Upper lobe of right lung (tissue), 1 donor: ENCODE measurements around the gene PSEN2. TPM values are rescaled to one million over a fixed set of nuclear protein-coding genes. Genes with fewer than 3 reads are reported as not detected.
A peak's percentile ranks its signal among the peaks of the same experiment; 100 is the strongest.

Experiments used
- ATAC-seq: fragments of 200-7000 bp; cut with Tn5 transposase; one replicate; pipeline ENCODE4 v1.9.1; 2020; ENCODE audit warnings: mild to moderate bottlenecking, moderate library complexity
- DNase-seq: peaks from one replicate; pipeline ENCODE4 v3.0.0-alpha.2; 2020
- H3K27ac ChIP-seq: fragments of 200-600 bp; one replicate; pipeline ENCODE4 v1.8.0; 2022
- H3K27me3 ChIP-seq: fragments of 200-600 bp; one replicate; pipeline ENCODE4 v1.8.0; 2022; ENCODE audit warnings: mild to moderate bottlenecking
- H3K36me3 ChIP-seq: fragments of 200-600 bp; one replicate; pipeline ENCODE4 v1.8.0; 2022
- H3K4me1 ChIP-seq: fragments of 200-600 bp; one replicate; pipeline ENCODE4 v1.8.0; 2022
- H3K4me3 ChIP-seq: fragments of 200-600 bp; one replicate; pipeline ENCODE4 v1.8.0; 2022; ENCODE audit warnings: mild to moderate bottlenecking
- H3K9me3 ChIP-seq: fragments of 200-600 bp; one replicate; pipeline ENCODE4 v1.8.0; 2022
- intact Hi-C: fragments of 100-400 bp; cut with DNase I; formaldehyde crosslinking; loops from one replicate; pipeline ENCODE4 v1.11.0; 2022
- total RNA-seq: library from RNA; stranded (reverse); fragmentation: NEBNext Ultra II Directional; extraction: Animal tissue kit (Norgen Biotek cat#: 25700); gene quantifications from one replicate; pipeline ENCODE4 v1.2.1, GENCODE V29; 2021
- TF ChIP-seq, protein P1 (sequence below): fragments of 200-600 bp; IDR thresholded peaks from one replicate; pipeline ENCODE4 v1.8.0; 2022; ENCODE audit warnings: antibody characterized with exemption
- donor health status: DM: no; HTN: yes; CAD: no; lungs with severe emphysema.

The PSEN2 gene
- total RNA-seq, 1 donor from 2014 or later: 22.7 TPM

DNA sequence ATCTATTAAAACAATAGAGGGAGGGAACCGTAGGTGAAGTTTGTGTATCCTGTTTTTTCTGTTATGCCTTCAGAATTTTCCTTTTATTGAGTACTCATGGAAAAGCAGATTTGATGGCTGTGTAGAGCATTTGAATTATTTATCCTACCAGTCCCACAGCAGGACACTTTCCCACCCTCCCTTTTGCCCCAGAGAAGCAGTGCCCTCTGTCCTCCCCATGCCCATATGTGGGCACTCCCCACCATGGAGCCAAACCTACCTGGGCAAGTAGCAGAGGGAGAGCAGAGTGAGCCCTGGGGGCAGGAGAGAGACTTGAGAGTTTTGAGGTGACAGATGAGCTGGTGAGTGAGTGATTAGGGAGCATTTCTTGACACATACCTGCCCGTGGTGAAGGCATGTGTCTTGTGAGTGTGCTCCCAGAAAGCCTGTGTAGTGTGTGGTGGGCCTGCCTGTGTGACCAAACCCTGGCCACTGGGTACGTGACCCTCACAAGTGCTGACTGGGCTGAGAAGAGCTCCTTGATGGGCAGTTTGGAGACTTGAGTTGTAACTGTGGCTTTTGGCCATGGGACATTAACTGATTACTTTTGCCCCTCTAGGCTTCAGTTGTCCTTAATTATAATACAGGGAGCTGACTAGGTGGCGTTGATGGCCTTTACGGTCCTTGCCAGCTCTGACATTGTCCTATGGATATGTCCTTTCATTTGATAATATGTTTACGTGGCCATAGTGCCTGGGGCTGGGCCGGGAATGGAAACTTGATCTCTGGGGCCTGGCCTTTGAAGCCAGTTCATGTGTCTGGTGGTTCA lies 3.6 kb downstream of the PSEN2 start:
- intact Hi-C loops: no loop called here
- DNase-seq: no peak
- TF ChIP-seq, protein P1, sequence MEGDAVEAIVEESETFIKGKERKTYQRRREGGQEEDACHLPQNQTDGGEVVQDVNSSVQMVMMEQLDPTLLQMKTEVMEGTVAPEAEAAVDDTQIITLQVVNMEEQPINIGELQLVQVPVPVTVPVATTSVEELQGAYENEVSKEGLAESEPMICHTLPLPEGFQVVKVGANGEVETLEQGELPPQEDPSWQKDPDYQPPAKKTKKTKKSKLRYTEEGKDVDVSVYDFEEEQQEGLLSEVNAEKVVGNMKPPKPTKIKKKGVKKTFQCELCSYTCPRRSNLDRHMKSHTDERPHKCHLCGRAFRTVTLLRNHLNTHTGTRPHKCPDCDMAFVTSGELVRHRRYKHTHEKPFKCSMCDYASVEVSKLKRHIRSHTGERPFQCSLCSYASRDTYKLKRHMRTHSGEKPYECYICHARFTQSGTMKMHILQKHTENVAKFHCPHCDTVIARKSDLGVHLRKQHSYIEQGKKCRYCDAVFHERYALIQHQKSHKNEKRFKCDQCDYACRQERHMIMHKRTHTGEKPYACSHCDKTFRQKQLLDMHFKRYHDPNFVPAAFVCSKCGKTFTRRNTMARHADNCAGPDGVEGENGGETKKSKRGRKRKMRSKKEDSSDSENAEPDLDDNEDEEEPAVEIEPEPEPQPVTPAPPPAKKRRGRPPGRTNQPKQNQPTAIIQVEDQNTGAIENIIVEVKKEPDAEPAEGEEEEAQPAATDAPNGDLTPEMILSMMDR: no peak
- Histone ChIP-seq H3K9me3 (no peaks in the 10 kb centered on the region), H3K4me3 (no peak overlapping the region), H3K27ac (no peak overlapping the region), H3K4me1 (peaks cover 28% of the 10 kb centered on the region), H3K27me3 (no peaks in the 10 kb centered on the region), H3K36me3 (no peaks in the 10 kb centered on the region)
- ATAC-seq: no peak

DNA sequence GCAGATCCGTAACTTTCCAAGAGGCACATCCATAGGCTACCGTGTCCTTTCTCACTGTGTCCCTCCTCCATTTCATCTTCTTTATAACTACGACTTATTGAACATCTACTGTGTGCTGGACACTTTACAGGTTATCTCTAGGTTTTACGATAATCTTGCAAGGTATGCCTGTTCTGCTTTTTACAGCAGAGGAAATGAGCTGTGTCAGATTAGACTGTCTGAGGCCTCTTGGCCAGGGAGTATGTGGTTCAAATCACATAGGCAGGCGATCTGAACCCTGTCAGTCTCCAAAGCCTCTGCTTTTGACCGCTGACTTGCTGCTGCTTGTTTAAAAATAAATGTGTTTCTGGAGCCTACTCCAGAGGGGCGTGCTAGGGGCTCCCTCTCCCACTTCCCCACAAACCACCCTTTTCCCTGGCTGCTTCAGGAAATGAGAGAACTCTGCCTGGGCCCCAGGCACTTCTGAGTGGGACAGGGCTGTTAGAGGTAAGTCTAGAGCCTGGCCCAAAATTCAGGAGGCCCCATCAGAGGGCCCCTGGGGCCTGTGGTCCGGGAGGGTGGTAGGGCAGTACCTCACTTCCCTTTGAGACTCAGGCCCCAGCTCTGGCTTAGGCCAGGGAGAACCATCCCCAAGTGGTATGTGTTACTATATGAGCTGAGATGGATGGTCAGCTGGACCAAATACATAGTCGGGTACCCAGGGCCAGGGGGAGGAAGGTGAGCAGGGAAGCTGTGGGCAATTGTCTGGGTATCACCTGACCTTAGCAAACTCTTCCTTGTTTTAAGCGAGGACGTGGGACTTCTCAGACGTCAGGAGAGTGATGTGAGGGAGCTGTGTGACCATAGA lies 4.4 kb downstream of the PSEN2 start:
- H3K4me3 ChIP-seq: no peak overlapping the region
- intact Hi-C loops: no loop called here
- peaks cover 8% of the 10 kb centered on the region for H3K36me3 ChIP-seq
- DNase-seq: no peak
- H3K27ac ChIP-seq: no peak overlapping the region
- TF ChIP-seq, protein P1: no peak
- H3K27me3 ChIP-seq: no peaks in the 10 kb centered on the region
- no peak for ATAC-seq
- peaks cover 28% of the 10 kb centered on the region for H3K4me1 ChIP-seq
- no peaks in the 10 kb centered on the region for H3K9me3 ChIP-seq

DNA sequence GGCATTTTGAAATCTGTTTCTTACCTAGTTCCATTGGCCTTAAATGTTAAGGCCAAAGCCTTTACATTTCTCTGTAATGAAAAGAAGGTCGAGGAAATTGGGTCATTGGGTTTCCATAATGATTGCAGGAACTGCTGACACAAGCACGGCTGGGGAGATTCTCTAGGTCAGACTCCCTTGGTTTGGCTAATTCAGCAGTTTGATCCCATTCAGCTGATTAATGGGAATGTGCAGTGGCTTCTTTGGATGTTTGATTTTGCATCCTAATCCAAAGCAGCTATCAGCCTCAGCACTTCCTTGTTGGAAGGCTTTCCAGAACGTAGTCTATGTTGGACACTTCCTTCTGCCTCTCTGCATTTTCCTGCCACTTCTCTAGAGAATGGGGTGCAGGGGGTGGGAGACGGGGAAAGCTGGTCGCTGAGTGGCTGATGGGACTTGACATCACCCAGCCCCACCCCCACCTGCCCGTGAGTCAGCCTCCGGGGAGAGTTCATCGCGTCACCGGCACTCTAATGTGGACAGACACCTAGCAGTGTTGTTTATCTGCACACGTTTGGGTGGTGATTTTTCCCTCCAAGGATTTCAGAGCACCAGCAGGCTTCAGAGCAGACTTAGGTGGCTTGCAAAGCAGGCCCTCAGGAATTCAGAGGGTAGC lies 5.4 kb downstream of the PSEN2 start:
- Histone ChIP-seq H3K27me3 (no peaks in the 10 kb centered on the region), H3K4me1 (peaks cover 24% of the 10 kb centered on the region), H3K9me3 (no peaks in the 10 kb centered on the region), H3K4me3 (no peak overlapping the region), H3K36me3 (peaks cover 15% of the 10 kb centered on the region), H3K27ac (no peak overlapping the region)
- ATAC-seq (peak; percentile 71), DNase-seq (peak; percentile 82)
- intact Hi-C loops: no loop called here
- TF ChIP-seq, protein P1: no peak

GRCh38 chr1:226877669-226878068 lies 7.3 kb downstream of the PSEN2 start:
- Histone ChIP-seq H3K36me3 (peaks cover 20% of the 10 kb centered on the region), H3K4me3 (no peak overlapping the region), H3K9me3 (no peaks in the 10 kb centered on the region), H3K27me3 (no peaks in the 10 kb centered on the region), H3K4me1 (peaks cover 12% of the 10 kb centered on the region), H3K27ac (no peak overlapping the region)
- intact Hi-C loops: no loop called here
- TF ChIP-seq, protein P1: no peak
- no peak for ATAC-seq
- no peak for DNase-seq

DNA sequence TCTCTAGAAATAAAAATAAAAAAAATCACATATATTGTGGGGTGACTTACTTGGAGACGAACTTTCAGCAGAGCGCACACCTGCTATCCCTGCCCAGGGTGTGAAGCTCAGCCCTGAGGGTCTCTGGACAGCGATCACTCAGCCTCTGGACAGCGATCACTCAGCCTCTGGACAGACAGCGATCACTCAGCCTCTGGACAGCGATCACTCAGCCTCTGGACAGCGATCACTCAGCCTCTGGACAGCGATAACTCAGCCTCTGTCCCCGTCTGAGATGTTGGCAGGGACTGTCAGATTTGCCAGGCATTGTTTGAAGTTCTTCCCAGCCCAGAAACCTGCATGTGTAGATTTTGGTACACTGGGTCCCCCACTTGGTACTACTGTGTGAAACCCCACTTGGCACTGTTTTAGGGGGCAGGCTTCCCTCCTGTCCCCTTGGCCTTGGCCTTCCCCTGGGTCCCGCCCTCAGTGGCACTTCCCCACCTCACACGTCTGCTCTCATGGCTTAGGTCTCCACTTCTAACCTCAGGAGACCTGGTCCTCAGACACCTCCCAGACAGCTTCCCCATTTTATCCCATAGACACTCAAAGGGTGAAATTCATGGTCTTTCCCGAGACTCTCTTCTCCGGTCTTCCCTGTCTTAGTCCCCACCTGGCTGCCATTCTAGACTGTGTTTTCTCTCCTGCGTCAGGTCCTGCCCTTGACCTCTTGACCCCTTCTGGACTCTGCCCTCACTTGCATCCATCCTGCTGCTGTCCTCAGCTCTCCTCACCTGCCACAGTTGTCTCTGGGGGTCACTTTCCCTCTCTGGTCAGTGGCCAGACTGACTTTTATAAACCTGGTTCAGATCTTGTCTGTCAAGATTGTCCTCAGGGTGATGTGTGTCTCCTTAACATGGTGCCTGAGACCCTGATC lies 10.2 kb downstream of the PSEN2 start:
- DNase-seq (no peak), ATAC-seq (no peak)
- intact Hi-C loops: no loop called here
- TF ChIP-seq, protein P1: no peak
- Histone ChIP-seq H3K4me3 (no peak overlapping the region), H3K27me3 (no peaks in the 10 kb centered on the region), H3K4me1 (peaks cover 12% of the 10 kb centered on the region), H3K36me3 (peaks cover 24% of the 10 kb centered on the region), H3K9me3 (no peaks in the 10 kb centered on the region), H3K27ac (no peak overlapping the region)
